IMR-90 (cell line): ENCODE data around the gene GYPB. TPM values are rescaled to one million over a fixed set of nuclear protein-coding genes. Genes with fewer than 3 reads are reported as not detected.
"Not testable (repeated sequence)": the region's sequence is repeated elsewhere in the genome, so short reads cannot be mapped to it uniquely, and the experiment has no call there.

Source experiments
- ATAC-seq: fragments of 200-7000 bp; cut with Tn5 transposase; 2 replicates; pipeline ENCODE4 v1.9.1; 2020; ENCODE audit warnings: low read depth, mild to moderate bottlenecking, moderate library complexity
- BruUV-seq: library from RNA; stranded (reverse); fragments of 400-500 nt; replicated peaks from 2 replicates; lab custom pipeline; 2021; lab: Mats Ljungman, UMichigan
- CTCF ChIA-PET: fragments of 300-600 bp; formaldehyde crosslinking; extraction: SDS; loops from one replicate; lab custom pipeline; 2021; ENCODE audit warnings: antibody characterized with exemption; lab: Yijun Ruan, JAX
- POLR2A ChIA-PET: fragments of 300-600 bp; sonication (Branson Sonifier 250); formaldehyde crosslinking; loops from one replicate; lab custom pipeline; 2022; ENCODE audit warnings: antibody characterized with exemption; ENCODE audit not compliant: unreplicated experiment; lab: Charles Lee
- DNase-seq: peaks from one replicate; pipeline ENCODE4 v3.0.0; 2013
- H2AFZ ChIP-seq: replicated peaks from 2 replicates; pipeline ENCODE3; 2013; ENCODE audit warnings: low read length, mild to moderate bottlenecking; ENCODE audit not compliant: poor library complexity
- H2AK5ac ChIP-seq: 2 replicates; pipeline ENCODE4 v1.6.1; 2013; ENCODE audit warnings: low read depth, low read length, inconsistent platforms
- H2AK9ac ChIP-seq: replicated peaks from 2 replicates; pipeline ENCODE3; 2013; ENCODE audit warnings: mild to moderate bottlenecking, low read depth, low read length, moderate library complexity; ENCODE audit not compliant: poor library complexity
- H2BK120ac ChIP-seq: 2 replicates; pipeline ENCODE4 v1.6.1; 2013; ENCODE audit warnings: low read depth, low read length, inconsistent platforms
- H2BK15ac ChIP-seq: 3 replicates; pipeline ENCODE4 v1.6.1; 2013; ENCODE audit warnings: low read depth, low read length, inconsistent platforms
- H2BK20ac ChIP-seq: 2 replicates; pipeline ENCODE4 v1.6.1; 2013; ENCODE audit warnings: low read depth, mild to moderate bottlenecking, inconsistent platforms, low read length, moderate library complexity
- H2BK5ac ChIP-seq: 2 replicates; pipeline ENCODE4 v1.6.1; 2013; ENCODE audit warnings: mild to moderate bottlenecking, low read depth, low read length, inconsistent platforms; ENCODE audit not compliant: poor library complexity, severe bottlenecking
- H3K14ac ChIP-seq: replicated peaks from 2 replicates; pipeline ENCODE4 v1.6.1; 2013; ENCODE audit warnings: low read depth, low read length, inconsistent platforms
- H3K18ac ChIP-seq: 2 replicates; pipeline ENCODE4 v1.6.1; 2013; ENCODE audit warnings: low read depth, low read length, control low read depth
- H3K23ac ChIP-seq: 2 replicates; pipeline ENCODE4 v1.6.1; 2013; ENCODE audit warnings: low read depth, low read length, inconsistent platforms
- H3K27ac ChIP-seq: 2 replicates; pipeline ENCODE4 v1.5.1; 2013; ENCODE audit warnings: mild to moderate bottlenecking, control low read depth, low read length; ENCODE audit not compliant: insufficient read depth
- H3K27me3 ChIP-seq: 2 replicates; pipeline ENCODE4 v1.6.1; 2013; ENCODE audit warnings: low read length; ENCODE audit not compliant: control insufficient read depth, insufficient read depth
- H3K36me3 ChIP-seq: 2 replicates; pipeline ENCODE4 v1.6.1; 2013; ENCODE audit warnings: low read length, mixed read lengths; ENCODE audit not compliant: control insufficient read depth, insufficient read depth
- H3K4ac ChIP-seq: 2 replicates; pipeline ENCODE4 v1.6.1; 2013; ENCODE audit warnings: low read depth, low read length, inconsistent platforms
- H3K4me1 ChIP-seq: 2 replicates; pipeline ENCODE4 v1.6.1; 2013; ENCODE audit warnings: low read length, mixed read lengths; ENCODE audit not compliant: control insufficient read depth, insufficient read depth
- H3K4me2 ChIP-seq: 2 replicates; pipeline ENCODE4 v1.6.1; 2013; ENCODE audit warnings: low read depth, mild to moderate bottlenecking, control low read depth, low read length, moderate library complexity
- H3K4me3 ChIP-seq: 2 replicates; pipeline ENCODE4 v1.5.1; 2013; ENCODE audit warnings: low read depth, mild to moderate bottlenecking, control low read depth, low read length, moderate library complexity; ENCODE audit not compliant: insufficient read depth
- H3K56ac ChIP-seq: 2 replicates; pipeline ENCODE4 v1.6.1; 2013; ENCODE audit warnings: low read length, inconsistent platforms; ENCODE audit not compliant: insufficient read depth; ENCODE audit errors: extremely low read depth
- H3K79me1 ChIP-seq, 2 experiments: 2 replicates each; pipeline ENCODE4 v1.6.1; 2013; ENCODE audit warnings: low read length in 2 of 2, inconsistent platforms in 1 of 2, low read depth in 1 of 2
- H3K9ac ChIP-seq: 2 replicates; pipeline ENCODE4 v1.6.1; 2013; ENCODE audit warnings: low read depth, low read length, control low read depth
- H3K9me1 ChIP-seq: 2 replicates; pipeline ENCODE4 v1.6.1; 2013; ENCODE audit warnings: low read length, inconsistent platforms; ENCODE audit not compliant: insufficient read depth
- H3K9me3 ChIP-seq: 2 replicates; pipeline ENCODE4 v1.6.1; 2013; ENCODE audit warnings: low read length; ENCODE audit not compliant: control insufficient read depth, insufficient read depth
- H4K20me1 ChIP-seq: 2 replicates; pipeline ENCODE4 v1.6.1; 2013; ENCODE audit warnings: low read length, inconsistent platforms; ENCODE audit not compliant: insufficient read depth
- H4K5ac ChIP-seq: 2 replicates; pipeline ENCODE4 v1.6.1; 2013; ENCODE audit warnings: mild to moderate bottlenecking, low read depth, low read length, control low read depth
- H4K8ac ChIP-seq, 2 experiments: 2 replicates each; pipeline ENCODE4 v1.6.1; 2013; ENCODE audit warnings: low read depth in 2 of 2, low read length in 2 of 2, control low read depth in 1 of 2, inconsistent platforms in 1 of 2
- H4K91ac ChIP-seq: 2 replicates; pipeline ENCODE4 v1.6.1; 2013; ENCODE audit warnings: low read depth, low read length, inconsistent platforms; ENCODE audit not compliant: insufficient read depth
- WGBS, 2 experiments: methylation state at CpG; one replicate each; pipeline versions ENCODE4 v1.1.5 to v1.1.7; 2013; ENCODE audit warnings: missing lambda C conversion rate in 2 of 2; ENCODE audit not compliant: insufficient read length in 1 of 2; ENCODE audit errors: extremely low coverage in 2 of 2; 5-methylcytosine and 5-hydroxymethylcytosine counted together
- dilution Hi-C: fragments of 300-500 bp; cut with HindIII; formaldehyde crosslinking; loops from one replicate; pipeline ENCODE4 v1.14.3; 2018; ENCODE audit warnings: low sequenced_read_pairs; ENCODE audit not compliant: unreplicated experiment
- in situ Hi-C: fragments of 300-500 bp; cut with MboI; formaldehyde crosslinking; loops from 3 replicates; pipeline ENCODE4 v1.14.3; 2019; ENCODE audit warnings: low sequenced_read_pairs, inconsistent platforms, mixed read lengths
- intact Hi-C: fragments of 100-400 bp; cut with micrococcal nuclease; formaldehyde crosslinking; loops from 2 replicates; pipeline ENCODE4 v1.10.0; 2022
- polyA plus RNA-seq, 3 experiments: library from polyadenylated mRNA; depleted of rRNA; stranded (reverse); fragments of >200 nt; gene quantifications; 2 replicates each; pipeline ENCODE4 v1.2.3, GENCODE V29; 2012; ENCODE audit warnings: low replicate concordance in 1 of 3
- total RNA-seq: library from RNA; depleted of rRNA; stranded (reverse); fragments of >200 nt; gene quantifications from 2 replicates; pipeline ENCODE4 v1.2.3, GENCODE V29; 2012

GYPB gene
- total and polyA plus RNA-seq, 2 of the 4 experiments (the other 2 are of a cell fraction), result not detected

DNA sequence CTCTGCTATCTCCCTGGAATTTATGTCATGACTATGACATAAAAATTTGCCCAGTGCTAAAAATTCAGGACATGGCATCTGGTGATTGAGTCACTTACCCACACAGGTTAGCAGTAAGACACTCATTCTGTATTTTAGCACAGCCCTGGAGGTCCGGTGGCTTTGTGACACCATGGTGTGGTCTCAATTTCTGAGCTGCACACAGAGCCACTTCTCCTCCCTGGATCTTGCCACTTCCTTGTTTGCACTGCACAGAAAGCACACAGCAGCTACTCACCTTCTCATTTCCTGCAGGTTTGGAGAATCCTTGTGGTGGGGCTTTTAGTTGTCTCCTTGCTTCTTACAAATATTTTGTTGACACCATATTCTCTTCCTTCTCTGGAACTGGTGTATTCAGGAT, 69.0 kb downstream of the GYPB start:
- ATAC-seq, H3K27ac ChIP-seq, dilution Hi-C loops, CTCF ChIA-PET, H3K9me3 ChIP-seq, DNase-seq, H3K18ac ChIP-seq, H2AK9ac ChIP-seq, H2BK5ac ChIP-seq, H3K56ac ChIP-seq, POLR2A ChIA-PET, H2BK15ac ChIP-seq, H2BK20ac ChIP-seq, H2BK120ac ChIP-seq, H3K4me1 ChIP-seq, H3K14ac ChIP-seq, H3K79me1 ChIP-seq, H4K91ac ChIP-seq, H2AK5ac ChIP-seq, H2AFZ ChIP-seq, intact Hi-C loops, H3K9ac ChIP-seq, BruUV-seq, in situ Hi-C loops, H4K5ac ChIP-seq, H3K23ac ChIP-seq, H4K8ac ChIP-seq, H3K4ac ChIP-seq, H3K4me2 ChIP-seq, H3K27me3 ChIP-seq, H3K9me1 ChIP-seq, H3K36me3 ChIP-seq, H4K20me1 ChIP-seq, H3K4me3 ChIP-seq: not testable (repeated sequence)
- no CpG with 5 or more reads among the region's 1 CpG for WGBS, 2 experiments

DNA sequence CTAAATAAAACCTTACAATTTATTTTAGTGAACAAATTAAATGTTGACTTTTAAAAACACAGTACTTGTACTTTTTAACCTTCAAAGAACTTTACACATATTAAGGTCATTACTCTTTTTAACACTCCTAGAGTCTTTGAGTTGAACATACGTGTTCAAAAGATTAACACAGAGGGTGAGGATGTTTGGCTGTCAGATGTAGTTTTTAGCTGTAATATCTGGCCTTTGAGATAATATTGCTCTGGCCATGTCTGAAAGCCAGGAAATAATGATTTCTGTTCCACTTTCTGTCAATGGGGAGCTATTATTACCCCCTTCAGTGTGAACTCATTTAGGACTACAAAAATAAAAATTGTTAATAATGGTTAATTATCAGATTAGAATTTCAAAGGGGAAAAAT, 71.7 kb downstream of the GYPB start:
- POLR2A ChIA-PET, result not testable (repeated sequence)

More for the DNA sequence above, 71.7 kb downstream of the GYPB start:
- CTCF ChIA-PET, H3K79me1 ChIP-seq, H4K20me1 ChIP-seq, H2BK120ac ChIP-seq, H3K18ac ChIP-seq, H3K9me1 ChIP-seq, dilution Hi-C loops, H2BK5ac ChIP-seq, H3K9ac ChIP-seq, H2AK5ac ChIP-seq, H3K9me3 ChIP-seq, H3K4ac ChIP-seq, H3K36me3 ChIP-seq, H3K4me1 ChIP-seq, in situ Hi-C loops, BruUV-seq, H2BK15ac ChIP-seq, H2AFZ ChIP-seq, H4K8ac ChIP-seq, H4K5ac ChIP-seq, DNase-seq, ATAC-seq, H3K4me3 ChIP-seq, H2BK20ac ChIP-seq, H3K56ac ChIP-seq, H3K27ac ChIP-seq, H3K4me2 ChIP-seq, H3K27me3 ChIP-seq, H4K91ac ChIP-seq, H3K14ac ChIP-seq, H3K23ac ChIP-seq, H2AK9ac ChIP-seq, intact Hi-C loops: not testable (repeated sequence)
- WGBS, 2 experiments, result no CpG with 5 or more reads among the region's 1 CpG
